Measurements from ENCODE around the gene LITAFD. TPM values are rescaled to one million over a fixed set of nuclear protein-coding genes. Genes with fewer than 3 reads are reported as not detected.

Gene LITAFD
- total RNA-seq, 1 donor from 2014 or later = not detected

DNA sequence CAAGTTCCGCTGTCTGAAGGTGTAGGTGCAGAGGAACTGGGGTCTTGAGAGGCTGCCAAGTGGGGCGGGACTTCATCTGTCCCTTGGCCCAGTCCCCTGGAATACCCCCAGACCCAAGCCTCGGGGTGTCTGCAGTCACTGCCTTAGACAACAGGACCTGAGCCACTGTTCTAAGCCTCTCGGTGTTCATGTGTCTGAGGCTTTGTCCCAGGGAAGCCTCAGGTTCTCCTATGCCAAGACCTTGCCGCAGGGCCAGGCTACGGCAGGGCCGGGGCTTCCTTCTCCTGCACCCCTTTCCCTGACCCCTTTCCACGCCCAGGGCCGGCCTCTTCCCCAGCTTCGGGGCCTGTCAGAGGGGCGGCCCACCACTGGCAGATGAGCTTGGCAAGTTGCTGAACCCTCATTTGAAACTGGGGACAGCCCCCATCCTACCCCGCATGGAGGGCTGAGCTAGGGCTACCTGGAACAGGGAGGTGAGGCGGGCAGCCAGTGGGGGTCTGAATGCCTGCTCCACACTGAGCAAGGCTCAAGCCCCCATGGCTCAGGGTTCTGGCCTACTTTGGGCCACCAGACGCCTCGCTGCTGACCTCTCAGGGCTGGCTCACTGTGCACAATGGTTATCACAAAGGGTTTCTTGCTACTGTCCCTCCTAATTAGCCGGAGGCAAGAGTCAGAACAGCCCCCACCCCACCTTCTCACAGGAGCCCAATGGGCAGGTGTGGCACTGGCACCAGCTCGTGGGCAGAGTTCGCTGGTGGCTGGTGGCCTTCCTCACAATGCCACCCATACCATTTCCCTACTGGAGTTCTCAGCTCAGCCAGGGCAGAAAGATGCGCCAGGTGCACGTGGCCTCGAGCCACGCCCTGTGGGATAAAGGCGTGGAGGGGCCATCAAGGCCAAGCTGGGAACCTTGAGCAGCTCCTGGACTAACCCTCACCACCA, 7.1 kb downstream of the LITAFD start:
- no peak overlapping the region for H3K4me3 ChIP-seq (ENCODE audit: insufficient read depth, low read depth, low read length)
- H3K27ac ChIP-seq (ENCODE audit: low read depth, low read length) = no peak overlapping the region
- peaks cover 14% of the 10 kb centered on the region for H3K36me3 ChIP-seq (ENCODE audit: insufficient read depth, low read length)
- no peak overlapping the region for H3K4me2 ChIP-seq (ENCODE audit: low read length)
- TF ChIP-seq, protein P1, sequence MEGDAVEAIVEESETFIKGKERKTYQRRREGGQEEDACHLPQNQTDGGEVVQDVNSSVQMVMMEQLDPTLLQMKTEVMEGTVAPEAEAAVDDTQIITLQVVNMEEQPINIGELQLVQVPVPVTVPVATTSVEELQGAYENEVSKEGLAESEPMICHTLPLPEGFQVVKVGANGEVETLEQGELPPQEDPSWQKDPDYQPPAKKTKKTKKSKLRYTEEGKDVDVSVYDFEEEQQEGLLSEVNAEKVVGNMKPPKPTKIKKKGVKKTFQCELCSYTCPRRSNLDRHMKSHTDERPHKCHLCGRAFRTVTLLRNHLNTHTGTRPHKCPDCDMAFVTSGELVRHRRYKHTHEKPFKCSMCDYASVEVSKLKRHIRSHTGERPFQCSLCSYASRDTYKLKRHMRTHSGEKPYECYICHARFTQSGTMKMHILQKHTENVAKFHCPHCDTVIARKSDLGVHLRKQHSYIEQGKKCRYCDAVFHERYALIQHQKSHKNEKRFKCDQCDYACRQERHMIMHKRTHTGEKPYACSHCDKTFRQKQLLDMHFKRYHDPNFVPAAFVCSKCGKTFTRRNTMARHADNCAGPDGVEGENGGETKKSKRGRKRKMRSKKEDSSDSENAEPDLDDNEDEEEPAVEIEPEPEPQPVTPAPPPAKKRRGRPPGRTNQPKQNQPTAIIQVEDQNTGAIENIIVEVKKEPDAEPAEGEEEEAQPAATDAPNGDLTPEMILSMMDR (IDR thresholded peaks at IDR 0.05; ENCODE audit: insufficient read depth, low read depth, low read length) = no peak
- TF ChIP-seq EZH2 (IDR thresholded peaks at IDR 0.05; ENCODE audit: insufficient read depth, low read length) = no peak
- H3K9me3 ChIP-seq (ENCODE audit: insufficient read depth, low read depth, low read length) = no peaks in the 10 kb centered on the region
- H3K4me3 Mint-ChIP-seq (ENCODE audit: unreplicated experiment) = no peak overlapping the region
- no peaks in the 10 kb centered on the region for H3K79me2 ChIP-seq (ENCODE audit: insufficient read depth, low read length)
- no peak overlapping the region for H2AFZ ChIP-seq (ENCODE audit: low read depth, low read length)
- peaks cover 21% of the 10 kb centered on the region for H3K36me3 Mint-ChIP-seq (ENCODE audit: low read depth, unreplicated experiment)
- no peaks in the 10 kb centered on the region for H3K27me3 Mint-ChIP-seq (ENCODE audit: low read depth, unreplicated experiment)
- H3K27ac Mint-ChIP-seq (ENCODE audit: unreplicated experiment) = no peak overlapping the region
- DNase-seq (ENCODE audit: low read depth) (no peak), FAIRE-seq (no peak)
- H3K4me1 ChIP-seq (ENCODE audit: insufficient read depth, low read length) = peaks cover 46% of the 10 kb centered on the region
- no peak overlapping the region for H3K9ac ChIP-seq (ENCODE audit: low read length)
- H4K20me1 ChIP-seq (ENCODE audit: insufficient read depth, low read length) = peaks cover 81% of the 10 kb centered on the region
- H3K9me3 Mint-ChIP-seq (ENCODE audit: unreplicated experiment) = no peaks in the 10 kb centered on the region
- no peaks in the 10 kb centered on the region for H3K27me3 ChIP-seq (ENCODE audit: insufficient read depth, low read length)
- peaks cover 20% of the 10 kb centered on the region for H3K4me1 Mint-ChIP-seq (ENCODE audit: low read depth, unreplicated experiment)

DNA sequence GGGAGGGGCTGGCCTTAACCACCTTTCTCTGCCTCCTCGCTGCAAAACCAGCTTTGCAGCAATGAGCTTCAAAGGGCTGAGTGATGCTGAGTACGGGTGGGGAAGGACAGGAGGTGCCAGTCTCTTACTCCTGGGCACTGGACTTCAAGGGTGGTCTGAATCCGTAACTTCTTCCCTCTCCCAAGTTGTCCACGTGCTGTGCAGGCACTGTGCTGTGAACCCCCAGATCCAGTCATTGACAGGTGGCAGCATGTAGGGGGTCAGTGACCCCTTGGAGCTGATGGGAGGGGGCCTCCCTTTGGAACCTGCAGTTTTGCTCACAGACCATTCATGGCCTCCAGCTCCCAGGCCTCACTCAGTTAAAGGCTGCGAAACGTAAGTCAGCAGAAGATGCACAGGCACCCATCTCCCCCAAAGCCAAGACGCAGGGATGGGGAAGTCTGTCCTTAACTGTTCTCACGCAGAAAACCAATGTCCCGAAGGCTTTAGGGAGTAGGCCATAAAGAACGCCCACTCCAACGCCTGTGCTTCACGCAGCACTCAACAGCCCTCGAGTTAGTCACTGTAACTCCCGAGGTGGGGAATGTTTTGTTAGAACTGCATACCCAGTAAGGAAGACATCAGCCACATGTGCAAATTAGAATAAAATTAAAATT, 7.9 kb downstream of the LITAFD start:
- Mint-ChIP-seq H3K4me1 (ENCODE audit: low read depth, unreplicated experiment) (peaks cover 20% of the 10 kb centered on the region), H3K27me3 (ENCODE audit: low read depth, unreplicated experiment) (no peaks in the 10 kb centered on the region), H3K9me3 (ENCODE audit: unreplicated experiment) (no peaks in the 10 kb centered on the region), H3K36me3 (ENCODE audit: low read depth, unreplicated experiment) (peaks cover 27% of the 10 kb centered on the region), H3K4me3 (ENCODE audit: unreplicated experiment) (no peak overlapping the region), H3K27ac (ENCODE audit: unreplicated experiment) (no peak overlapping the region)
- no peak for FAIRE-seq
- H3K4me2 ChIP-seq (ENCODE audit: low read length) = no peak overlapping the region
- no peaks in the 10 kb centered on the region for H3K79me2 ChIP-seq (ENCODE audit: insufficient read depth, low read length)
- H2AFZ ChIP-seq (ENCODE audit: low read depth, low read length) = no peak overlapping the region
- H3K27ac ChIP-seq (ENCODE audit: low read depth, low read length) = no peak overlapping the region
- H3K9me3 ChIP-seq (ENCODE audit: insufficient read depth, low read depth, low read length) = no peaks in the 10 kb centered on the region
- no peak overlapping the region for H3K4me3 ChIP-seq (ENCODE audit: insufficient read depth, low read depth, low read length)
- H3K9ac ChIP-seq (ENCODE audit: low read length) = no peak overlapping the region
- peaks cover 80% of the 10 kb centered on the region for H4K20me1 ChIP-seq (ENCODE audit: insufficient read depth, low read length)
- no peak for DNase-seq (ENCODE audit: low read depth)
- TF ChIP-seq, protein P1 (IDR thresholded peaks at IDR 0.05; ENCODE audit: insufficient read depth, low read depth, low read length) = no peak
- TF ChIP-seq EZH2 (IDR thresholded peaks at IDR 0.05; ENCODE audit: insufficient read depth, low read length) = no peak
- H3K36me3 ChIP-seq (ENCODE audit: insufficient read depth, low read length) = peaks cover 21% of the 10 kb centered on the region
- H3K27me3 ChIP-seq (ENCODE audit: insufficient read depth, low read length) = no peaks in the 10 kb centered on the region
- H3K4me1 ChIP-seq (ENCODE audit: insufficient read depth, low read length) = peaks cover 38% of the 10 kb centered on the region

Measured in astrocyte (in vitro differentiated cells and primary cell).